GM13977 (cell line): Measurements from ENCODE around the gene EVPL.
A peak's percentile ranks its signal among the peaks of the same experiment; 100 is the strongest.
"Not testable (repeated sequence)": the region's sequence is repeated elsewhere in the genome, so short reads cannot be mapped to it uniquely, and the experiment has no call there.

Experiments used
- DNase-seq: peaks from one replicate; pipeline ENCODE4 v3.0.0; 2012; ENCODE audit warnings: low spot score
- CTCF ChIP-seq: IDR thresholded peaks from 2 replicates; pipeline ENCODE4 v1.5.1; 2012; ENCODE audit warnings: mild to moderate bottlenecking, control low read depth; ENCODE audit not compliant: insufficient read depth; ENCODE audit errors: extremely low read depth, missing control alignments
- in situ Hi-C: fragments of 300-500 bp; cut with MboI; formaldehyde crosslinking; loops from one replicate; pipeline ENCODE4 v1.12.0; 2022; ENCODE audit warnings: low sequenced_read_pairs, low pct_unique_long_range_greater_than_20kb, mixed read lengths, inconsistent platforms; ENCODE audit not compliant: unreplicated experiment

The EVPL gene

GRCh38 chr17:75978938-75979704 lies 48.0 kb downstream of the EVPL start, which contains the start of the genes ACOX1 and TEN1:
TSS of gene ACOX1 (minus strand) at chr17:75979166. CDS start at chr17:75979073, 93 bp downstream.
TSS of gene TEN1 (plus strand) at chr17:75979240. CDS start at chr17:75986193, 6,953 bp downstream.
- TF ChIP-seq CTCF, result peak; percentile 40
- peak; percentile 93 for DNase-seq
- in situ Hi-C loops, result no loop called here

- no peak for DNase-seq
- TF ChIP-seq CTCF, result no peak
- in situ Hi-C loops, result no loop called here
These were observed 50.8 kb downstream of the EVPL start for GRCh38 chr17:75976175-75976848.

- in situ Hi-C loops, result no loop called here
- no peak for TF ChIP-seq CTCF
- no peak for DNase-seq
These were observed 51.3 kb downstream of the EVPL start for GRCh38 chr17:75975757-75976174.

- in situ Hi-C loops, DNase-seq: not testable (repeated sequence)
These were observed 51.9 kb downstream of the EVPL start for GRCh38 chr17:75975187-75975586.

- DNase-seq, result no peak
These were observed 56.5 kb downstream of the EVPL start for GRCh38 chr17:75970626-75971025.

GRCh38 chr17:75970011-75970523 lies 57.0 kb downstream of the EVPL start:
- TF ChIP-seq CTCF, result no peak
- DNase-seq, result no peak
- in situ Hi-C loops, result no loop called here

More at GRCh38 chr17:75970626-75971025, 56.5 kb downstream of the EVPL start:
- in situ Hi-C loops, result no loop called here
- TF ChIP-seq CTCF, result no peak

- in situ Hi-C loops, DNase-seq: not testable (repeated sequence)
These were observed 58.1 kb downstream of the EVPL start for GRCh38 chr17:75969044-75969443.
